ENCODE data around the gene KBTBD4. TPM values are rescaled to one million over a fixed set of nuclear protein-coding genes. Genes with fewer than 3 reads are reported as not detected.
A peak's percentile ranks its signal among the peaks of the same experiment; 100 is the strongest.

The KBTBD4 gene
- 20.8 and 24.1 TPM in 2 replicates for total RNA-seq
- polyA plus RNA-seq (2012) = 24.0 TPM

- peak; percentile 91 for DNase-seq (ENCODE audit: low read depth)
Observed at GRCh38 chr11:47578524-47579494, at the start of gene KBTBD4, which contains the start of gene NDUFS3. Gene KBTBD4, minus strand, starts transcription at chr11:47578970. Its CDS starts 19 bp downstream, at chr11:47578951. Gene NDUFS3, plus strand, starts transcription at chr11:47579074. Its CDS starts 18 bp downstream, at chr11:47579092.

GRCh38 chr11:47628026-47628425, 49.3 kb upstream of the KBTBD4 start:
- no peak for DNase-seq (ENCODE audit: low read depth)

- no peak for DNase-seq (ENCODE audit: low read depth)
Observed at GRCh38 chr11:47626234-47626633, 47.5 kb upstream of the KBTBD4 start.

- DNase-seq (ENCODE audit: low read depth) = no peak
Observed at GRCh38 chr11:47620836-47621378, 42.1 kb upstream of the KBTBD4 start.

GRCh38 chr11:47617417-47617809, 38.6 kb upstream of the KBTBD4 start:
- DNase-seq (ENCODE audit: low read depth) = peak; percentile 30

GRCh38 chr11:47616726-47617416, 38.1 kb upstream of the KBTBD4 start:
- peak; percentile 83 for DNase-seq (ENCODE audit: low read depth)

- DNase-seq (ENCODE audit: low read depth) = no peak
Observed at GRCh38 chr11:47615249-47615648, 36.5 kb upstream of the KBTBD4 start.

GRCh38 chr11:47611348-47611794, 32.6 kb upstream of the KBTBD4 start:
- DNase-seq (ENCODE audit: low read depth) = no peak

- no peak for DNase-seq (ENCODE audit: low read depth)
Observed at GRCh38 chr11:47609675-47610074, 30.9 kb upstream of the KBTBD4 start.

GRCh38 chr11:47607380-47607779, 28.6 kb upstream of the KBTBD4 start:
- peak; percentile 77 for DNase-seq (ENCODE audit: low read depth)

GRCh38 chr11:47606731-47607130, 28.0 kb upstream of the KBTBD4 start:
- peak; percentile 22 for DNase-seq (ENCODE audit: low read depth)

- DNase-seq (ENCODE audit: low read depth) = no peak
Observed at GRCh38 chr11:47605921-47606320, 27.2 kb upstream of the KBTBD4 start.

- no peak for DNase-seq (ENCODE audit: low read depth)
Observed at GRCh38 chr11:47603295-47603694, 24.5 kb upstream of the KBTBD4 start.

- peak; percentile 10 for DNase-seq (ENCODE audit: low read depth)
Observed at GRCh38 chr11:47599902-47600301, 21.1 kb upstream of the KBTBD4 start.

GRCh38 chr11:47595967-47596366, 17.2 kb upstream of the KBTBD4 start:
- DNase-seq (ENCODE audit: low read depth) = no peak

- DNase-seq (ENCODE audit: low read depth) = no peak
Observed at GRCh38 chr11:47595029-47595428, 16.3 kb upstream of the KBTBD4 start.

- no peak for DNase-seq (ENCODE audit: low read depth)
Observed at GRCh38 chr11:47593934-47594855, 15.4 kb upstream of the KBTBD4 start, which contains the start of gene C1QTNF4. Gene C1QTNF4, minus strand, starts transcription at chr11:47594411. Its CDS starts 3,601 bp downstream, at chr11:47590810.

GRCh38 chr11:47593492-47593933, 14.7 kb upstream of the KBTBD4 start:
- DNase-seq (ENCODE audit: low read depth) = no peak

GRCh38 chr11:47592970-47593369, 14.2 kb upstream of the KBTBD4 start:
- DNase-seq (ENCODE audit: low read depth) = no peak

GRCh38 chr11:47592251-47592650, 13.5 kb upstream of the KBTBD4 start:
- DNase-seq (ENCODE audit: low read depth) = no peak

Data from myocyte (in vitro differentiated cells).